GM23338 (cell line): ENCODE results near the gene SND1. TPM values are rescaled to one million over a fixed set of nuclear protein-coding genes. Genes with fewer than 3 reads are reported as not detected.

Experiments
- ATAC-seq: fragments of 200-7000 bp; cut with Tn5 transposase; 3 replicates; pipeline ENCODE4 v1.9.1; 2020
- DNase-seq: peaks from one replicate; pipeline ENCODE4 v3.0.0-alpha.2; 2015; ENCODE audit warnings: low spot score
- H2AFZ ChIP-seq: fragments of 200-600 bp; sonication (generic); 2 replicates; pipeline ENCODE4 v1.8.0; 2016; ENCODE audit warnings: antibody characterized with exemption, mild to moderate bottlenecking, moderate library complexity
- H3F3A ChIP-seq: fragments of 200-600 bp; sonication (generic); replicated peaks from 2 replicates; pipeline ENCODE4 v1.8.0; 2017; ENCODE audit warnings: antibody characterized with exemption, mixed run types, low read depth
- H3K27ac ChIP-seq: fragments of 200-600 bp; sonication (generic); 2 replicates; pipeline ENCODE4 v1.6.1; 2016; ENCODE audit warnings: low read depth
- H3K27me3 ChIP-seq: fragments of 200-600 bp; sonication (generic); 2 replicates; pipeline ENCODE4 v1.8.0; 2016; ENCODE audit warnings: mild to moderate bottlenecking, mixed run types, moderate library complexity; ENCODE audit not compliant: insufficient read depth
- H3K36me3 ChIP-seq: fragments of 200-600 bp; sonication (generic); 2 replicates; pipeline ENCODE4 v1.8.0; 2016; ENCODE audit warnings: mild to moderate bottlenecking; ENCODE audit not compliant: insufficient read depth
- H3K4me1 ChIP-seq: fragments of 200-600 bp; sonication (generic); 2 replicates; pipeline ENCODE4 v1.8.0; 2016; ENCODE audit warnings: mild to moderate bottlenecking, moderate library complexity; ENCODE audit not compliant: insufficient read depth
- H3K4me2 ChIP-seq: fragments of 200-600 bp; sonication (generic); 2 replicates; pipeline ENCODE4 v1.7.1; 2017; ENCODE audit warnings: mixed run types
- H3K4me3 ChIP-seq: fragments of 200-600 bp; sonication (generic); 2 replicates; pipeline ENCODE4 v1.6.1; 2016; ENCODE audit warnings: mixed run types
- H3K79me2 ChIP-seq: fragments of 200-600 bp; sonication (generic); replicated peaks from 2 replicates; pipeline ENCODE4 v1.8.0; 2017; ENCODE audit warnings: mild to moderate bottlenecking; ENCODE audit not compliant: insufficient read depth
- H3K9me2 ChIP-seq: fragments of 200-600 bp; sonication (generic); 2 replicates; pipeline ENCODE4 v1.8.0; 2017; ENCODE audit not compliant: insufficient read depth
- H4K20me1 ChIP-seq: fragments of 200-600 bp; sonication (generic); replicated peaks from 2 replicates; pipeline ENCODE4 v1.8.0; 2017; ENCODE audit warnings: mild to moderate bottlenecking; ENCODE audit not compliant: insufficient read depth
- H3K27ac Mint-ChIP-seq: 2 replicates; pipeline ENCODE4 v1.8.0; 2020; ENCODE audit warnings: inconsistent platforms, mild to moderate bottlenecking, moderate library complexity, mixed read lengths
- H3K27me3 Mint-ChIP-seq: 3 replicates; pipeline ENCODE4 v1.8.0; 2022; ENCODE audit warnings: low read depth, mild to moderate bottlenecking, moderate library complexity, mixed read lengths, inconsistent platforms; ENCODE audit not compliant: insufficient read depth, poor library complexity
- H3K36me3 Mint-ChIP-seq: 3 replicates; pipeline ENCODE4 v1.8.0; 2021; ENCODE audit warnings: low read depth, mild to moderate bottlenecking, inconsistent platforms, moderate library complexity, mixed read lengths
- H3K4me1 Mint-ChIP-seq: 3 replicates; pipeline ENCODE4 v1.8.0; 2020; ENCODE audit warnings: mild to moderate bottlenecking, inconsistent platforms, mixed read lengths
- H3K4me3 Mint-ChIP-seq: 3 replicates; pipeline ENCODE4 v1.8.0; 2021; ENCODE audit warnings: moderate library complexity, mild to moderate bottlenecking, inconsistent platforms, mixed read lengths
- H3K9me3 Mint-ChIP-seq: 3 replicates; pipeline ENCODE4 v1.8.0; 2020; ENCODE audit warnings: moderate library complexity, mild to moderate bottlenecking, inconsistent platforms, mixed read lengths
- CREB1 ChIP-seq: fragments of 250-450 bp; sonication (Bioruptor Pico); IDR thresholded peaks from 2 replicates; pipeline ENCODE4 v1.5.0; 2020; ENCODE audit warnings: low read depth, mild to moderate bottlenecking, moderate library complexity
- ETS1 ChIP-seq: IDR thresholded peaks from 2 replicates; pipeline ENCODE4 v1.6.1; 2016; ENCODE audit warnings: antibody characterized with exemption
- EZH2 ChIP-seq: fragments of 200-600 bp; sonication (generic); IDR thresholded peaks from one replicate; pipeline ENCODE4 v1.8.0; 2017; ENCODE audit warnings: antibody characterized with exemption, mild to moderate bottlenecking, low read depth; ENCODE audit not compliant: unreplicated experiment
- NANOG ChIP-seq: IDR thresholded peaks from 2 replicates; pipeline ENCODE4 v1.6.1; 2016; ENCODE audit warnings: antibody characterized with exemption, borderline replicate concordance
- POLR2AphosphoS5 ChIP-seq: IDR thresholded peaks from 2 replicates; pipeline ENCODE4 v1.6.1; 2016; ENCODE audit warnings: antibody characterized with exemption, low read depth
- STAT1 ChIP-seq: IDR thresholded peaks from one replicate; pipeline ENCODE4 v1.6.1; 2016; ENCODE audit warnings: antibody characterized with exemption; ENCODE audit not compliant: unreplicated experiment
- ZNF114 ChIP-seq: fragments of 250-450 bp; sonication (Bioruptor Pico); IDR thresholded peaks from 2 replicates; pipeline ENCODE4 v1.5.0; 2020; ENCODE audit warnings: mild to moderate bottlenecking, moderate library complexity
- ZNF331 ChIP-seq: fragments of 250-450 bp; sonication (Bioruptor Pico); IDR thresholded peaks from 2 replicates; pipeline ENCODE4 v1.5.0; 2020; ENCODE audit warnings: low read depth, mild to moderate bottlenecking, moderate library complexity
- ZNF462 ChIP-seq: fragments of 250-450 bp; sonication (Bioruptor Pico); IDR thresholded peaks from 2 replicates; pipeline ENCODE4 v1.5.0; 2020; ENCODE audit warnings: mild to moderate bottlenecking, moderate library complexity
- polyA plus RNA-seq: library from polyadenylated mRNA; unstranded; fragments of >200 nt; fragmentation: Nextera tagmentation; extraction: Ambion mirVana; gene quantifications from 2 replicates; pipeline ENCODE4 v1.2.1, GENCODE V29; 2016
- total RNA-seq: library from RNA; depleted of rRNA; stranded (reverse); fragments of >200 nt; shearing (Covaris generic); gene quantifications from 2 replicates; pipeline ENCODE4 v1.2.3, GENCODE V29; 2014

SND1 gene
- total and polyA plus RNA-seq, 2 experiments from 2014 or later = 107 to 254 TPM

GRCh38 chr7:127863082-127863481, 211.1 kb downstream of the SND1 start:
- H3K4me1 ChIP-seq = peaks cover 30% of the 10 kb centered on the region
- TF ChIP-seq ZNF462 (CRISPR knock-in tag) = no peak
- TF ChIP-seq ZNF331 = no peak
- TF ChIP-seq ZNF114 (CRISPR knock-in tag) = no peak
- no peak for TF ChIP-seq EZH2
- no peak for TF ChIP-seq CREB1 (CRISPR knock-in tag)
- no peak for TF ChIP-seq POLR2AphosphoS5
- no peak for TF ChIP-seq ETS1
- TF ChIP-seq NANOG = no peak
- no peak for TF ChIP-seq STAT1
- no peaks in the 10 kb centered on the region for H3K36me3 ChIP-seq
- no peak overlapping the region for H3K4me3 Mint-ChIP-seq
- no peak for DNase-seq
- peaks cover 4% of the 10 kb centered on the region; the same call in 1 of the 2 replicates for H3K9me2 ChIP-seq
- no peak overlapping the region for H3K4me2 ChIP-seq
- no peaks in the 10 kb centered on the region for H3K27me3 ChIP-seq
- H3K27ac Mint-ChIP-seq = no peak overlapping the region
- ATAC-seq = no peak
- H3K27me3 Mint-ChIP-seq = peaks cover 1% of the 10 kb centered on the region
- H2AFZ ChIP-seq = no peak overlapping the region
- H3K36me3 Mint-ChIP-seq = no peaks in the 10 kb centered on the region; the same call in 2 of the 3 replicates
- H3K79me2 ChIP-seq = peaks cover 51% of the 10 kb centered on the region
- peaks cover 34% of the 10 kb centered on the region for H3K4me1 Mint-ChIP-seq
- H3F3A ChIP-seq = no peaks in the 10 kb centered on the region
- H3K4me3 ChIP-seq = no peak overlapping the region
- H4K20me1 ChIP-seq = peaks cover 21% of the 10 kb centered on the region; the same call in 1 of the 2 replicates
- no peak overlapping the region for H3K27ac ChIP-seq
- no peaks in the 10 kb centered on the region for H3K9me3 Mint-ChIP-seq
